Transverse colon (tissue), 4 donors: ENCODE results near the gene PTPRJ. TPM values are rescaled to one million over a fixed set of nuclear protein-coding genes. Genes with fewer than 3 reads are reported as not detected.

Source experiments
- DNase-seq: peaks from one replicate; pipeline ENCODE4 v3.0.0-alpha.2; 2019
- H3K27ac ChIP-seq, 4 donors: fragments of 200-600 bp; sonication (generic); 2 replicates each; pipeline ENCODE4 v1.5.1; 2016 to 2018; ENCODE audit warnings: inconsistent platforms in 4 of 4
- H3K27me3 ChIP-seq: fragments of 200-600 bp; sonication (generic); 2 replicates; pipeline ENCODE4 v1.5.1; 2017; ENCODE audit warnings: inconsistent platforms
- H3K36me3 ChIP-seq, 4 donors: fragments of 200-600 bp; sonication (generic); 2 replicates each; pipeline ENCODE4 v1.5.1; 2017 to 2019; ENCODE audit warnings: inconsistent platforms in 4 of 4
- H3K4me1 ChIP-seq, 4 donors: fragments of 200-600 bp; sonication (generic); 2 replicates each; pipeline ENCODE4 v1.5.1; 2017 to 2020; ENCODE audit warnings: inconsistent platforms in 4 of 4
- H3K4me3 ChIP-seq, 4 donors: fragments of 200-600 bp; sonication (generic); 1 replicate in 1 of 4; 2 replicates in 3 of 4; pipeline versions ENCODE4 v1.5.1 to v1.6.1; 2017 to 2019; ENCODE audit warnings: inconsistent platforms in 4 of 4
- H3K9me3 ChIP-seq, 2 donors: fragments of 200-600 bp; sonication (generic); 2 replicates each; pipeline ENCODE4 v1.5.1; 2017 to 2019; ENCODE audit warnings: inconsistent platforms in 2 of 2
- EP300 ChIP-seq: sonication (generic); formaldehyde crosslinking; IDR thresholded peaks from one replicate; pipeline ENCODE4 v1.6.1; 2017; ENCODE audit warnings: antibody characterized with exemption, low read depth
- POLR2A ChIP-seq: fragments of 450-650 bp; IDR thresholded peaks from one replicate; pipeline ENCODE4 v1.6.1; 2016; ENCODE audit warnings: antibody characterized with exemption, mild to moderate bottlenecking, moderate library complexity
- POLR2AphosphoS5 ChIP-seq, 3 donors: sonication (generic); formaldehyde crosslinking; IDR thresholded peaks; one replicate each; pipeline ENCODE4 v1.6.1; 2016; ENCODE audit warnings: antibody characterized with exemption in 3 of 3
- WGBS, 2 donors: methylation state at CpG; one replicate each; pipeline ENCODE4 v1.1.5; 2018; ENCODE audit warnings: low coverage in 1 of 2; 5-methylcytosine and 5-hydroxymethylcytosine counted together
- in situ Hi-C, 4 donors: fragments of 200-750 bp; cut with MboI; loops; one replicate each; pipeline versions ENCODE4 v1.15.0 to v1.15.1; 2017; ENCODE audit warnings: low sequenced_read_pairs in 3 of 4, low pct_ligation_motif_present in 1 of 4, low pct_unique_long_range_greater_than_20kb in 1 of 4
- intact Hi-C: fragments of 100-400 bp; cut with DNase I; formaldehyde crosslinking; loops from one replicate; pipeline ENCODE4 v1.15.1; 2023; ENCODE audit warnings: low total_unique reads
- total RNA-seq, 4 donors: library from RNA; depleted of rRNA; stranded (reverse); fragments of >200 nt; gene quantifications; one replicate each; pipeline ENCODE4 v1.1.0, GENCODE V29; 2016
- TF ChIP-seq, protein P1 (sequence below), 5 experiments: fragments of 200-600 bp in 3 of 5; fragments of 450-650 bp in 2 of 5; sonication (generic) in 3 of 5; IDR thresholded peaks; 1 replicate in 2 of 5; 2 replicates in 3 of 5; pipeline ENCODE4 v1.5.1; 2016 to 2017; ENCODE audit warnings: antibody characterized with exemption in 5 of 5, inconsistent platforms in 3 of 5, mild to moderate bottlenecking in 2 of 5, moderate library complexity in 1 of 5

Gene PTPRJ
- total RNA-seq, 4 donors from 2014 or later: 25.3 to 40.8 (median 31.7) TPM

DNA sequence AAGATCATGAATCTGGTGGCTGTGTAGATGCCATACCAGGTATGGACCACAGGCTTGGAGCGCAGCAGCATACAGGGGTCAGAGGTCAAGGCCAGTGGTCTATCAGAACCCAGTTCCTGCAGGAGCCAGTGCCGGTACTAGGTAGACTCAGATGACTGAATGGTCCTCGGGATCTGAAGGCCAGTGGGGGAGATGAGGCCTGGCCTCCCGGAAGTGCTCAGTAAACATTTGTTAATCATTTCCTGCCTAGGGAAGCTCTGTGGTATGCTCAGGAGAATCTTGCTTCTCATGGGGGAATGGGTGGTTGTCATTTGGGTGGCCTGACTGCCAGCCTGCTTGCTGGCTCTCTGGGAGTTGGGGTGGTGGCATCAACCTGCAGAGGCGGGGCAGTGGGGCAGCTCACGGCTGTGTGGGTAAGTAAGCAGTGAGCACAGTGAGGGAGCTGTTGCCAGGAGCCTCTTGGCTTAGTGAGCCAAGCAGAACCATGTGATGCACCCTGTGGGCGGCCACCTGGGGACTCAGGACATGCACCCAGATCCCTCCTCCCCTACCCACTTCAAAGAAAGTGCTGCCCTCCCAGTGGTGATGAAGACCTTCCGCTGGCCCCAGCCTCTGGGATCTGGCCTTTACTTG lies 33.0 kb downstream of the PTPRJ start:
- peak overlapping the region; percentile 1 to 65 (median 30) for H3K27ac ChIP-seq
- no peaks in the 10 kb centered on the region for H3K36me3 ChIP-seq
- TF ChIP-seq, protein P1, sequence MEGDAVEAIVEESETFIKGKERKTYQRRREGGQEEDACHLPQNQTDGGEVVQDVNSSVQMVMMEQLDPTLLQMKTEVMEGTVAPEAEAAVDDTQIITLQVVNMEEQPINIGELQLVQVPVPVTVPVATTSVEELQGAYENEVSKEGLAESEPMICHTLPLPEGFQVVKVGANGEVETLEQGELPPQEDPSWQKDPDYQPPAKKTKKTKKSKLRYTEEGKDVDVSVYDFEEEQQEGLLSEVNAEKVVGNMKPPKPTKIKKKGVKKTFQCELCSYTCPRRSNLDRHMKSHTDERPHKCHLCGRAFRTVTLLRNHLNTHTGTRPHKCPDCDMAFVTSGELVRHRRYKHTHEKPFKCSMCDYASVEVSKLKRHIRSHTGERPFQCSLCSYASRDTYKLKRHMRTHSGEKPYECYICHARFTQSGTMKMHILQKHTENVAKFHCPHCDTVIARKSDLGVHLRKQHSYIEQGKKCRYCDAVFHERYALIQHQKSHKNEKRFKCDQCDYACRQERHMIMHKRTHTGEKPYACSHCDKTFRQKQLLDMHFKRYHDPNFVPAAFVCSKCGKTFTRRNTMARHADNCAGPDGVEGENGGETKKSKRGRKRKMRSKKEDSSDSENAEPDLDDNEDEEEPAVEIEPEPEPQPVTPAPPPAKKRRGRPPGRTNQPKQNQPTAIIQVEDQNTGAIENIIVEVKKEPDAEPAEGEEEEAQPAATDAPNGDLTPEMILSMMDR (IDR thresholded peaks at IDR 0.05): no peak
- TF ChIP-seq POLR2AphosphoS5 (IDR thresholded peaks at IDR 0.05): no peak
- TF ChIP-seq POLR2A: no peak
- TF ChIP-seq EP300: no peak
- intact Hi-C loops: no loop called here
- peaks cover 0 to 34% (median 9%) of the 10 kb centered on the region in 4 donors for H3K4me1 ChIP-seq
- peak; percentile 50 for DNase-seq
- no peaks in the 10 kb centered on the region for H3K27me3 ChIP-seq
- in situ Hi-C loops: no loop called here
- no peak overlapping the region for H3K4me3 ChIP-seq
- WGBS, 2 donors: 61% methylated on average over 8 of the region's 8 CpGs; no CpG with 5 or more reads in 1 of the 2 donors
- H3K9me3 ChIP-seq: no peaks in the 10 kb centered on the region

DNA sequence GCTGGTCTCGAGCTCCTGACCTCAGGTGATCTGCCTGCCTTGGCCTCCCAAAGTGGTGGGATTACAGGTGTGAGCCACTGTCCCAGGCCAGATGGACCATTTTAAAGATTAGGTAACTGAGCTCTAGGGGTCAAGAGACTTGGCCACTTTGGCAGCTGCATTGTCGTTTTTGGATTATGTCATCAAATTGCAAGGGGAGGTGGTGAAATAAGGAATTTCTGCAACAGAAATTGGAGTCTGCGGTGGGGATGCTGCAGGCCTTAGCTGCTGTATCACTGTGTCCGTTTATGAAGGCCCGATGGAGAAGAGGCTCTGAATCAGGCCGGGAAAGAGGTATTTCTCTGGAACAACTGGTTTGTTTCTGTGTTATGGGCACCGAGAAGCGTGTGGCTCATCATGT lies 34.6 kb downstream of the PTPRJ start:
- intact Hi-C loops: no loop called here
- no peak for DNase-seq
- H3K4me1 ChIP-seq: peaks cover 4 to 45% (median 12%) of the 10 kb centered on the region in 4 donors
- no peak for TF ChIP-seq POLR2A
- TF ChIP-seq, protein P1 (IDR thresholded peaks at IDR 0.05): no peak
- TF ChIP-seq EP300: no peak
- TF ChIP-seq POLR2AphosphoS5 (IDR thresholded peaks at IDR 0.05): no peak
- no peaks in the 10 kb centered on the region for H3K36me3 ChIP-seq
- H3K9me3 ChIP-seq: no peaks in the 10 kb centered on the region
- WGBS, 2 donors: 88% methylated on average over 8 of the region's 8 CpGs; no CpG with 5 or more reads in 1 of the 2 donors
- in situ Hi-C loops: no loop called here
- no peak overlapping the region for H3K4me3 ChIP-seq
- H3K27me3 ChIP-seq: no peaks in the 10 kb centered on the region
- no peak overlapping the region for H3K27ac ChIP-seq

DNA sequence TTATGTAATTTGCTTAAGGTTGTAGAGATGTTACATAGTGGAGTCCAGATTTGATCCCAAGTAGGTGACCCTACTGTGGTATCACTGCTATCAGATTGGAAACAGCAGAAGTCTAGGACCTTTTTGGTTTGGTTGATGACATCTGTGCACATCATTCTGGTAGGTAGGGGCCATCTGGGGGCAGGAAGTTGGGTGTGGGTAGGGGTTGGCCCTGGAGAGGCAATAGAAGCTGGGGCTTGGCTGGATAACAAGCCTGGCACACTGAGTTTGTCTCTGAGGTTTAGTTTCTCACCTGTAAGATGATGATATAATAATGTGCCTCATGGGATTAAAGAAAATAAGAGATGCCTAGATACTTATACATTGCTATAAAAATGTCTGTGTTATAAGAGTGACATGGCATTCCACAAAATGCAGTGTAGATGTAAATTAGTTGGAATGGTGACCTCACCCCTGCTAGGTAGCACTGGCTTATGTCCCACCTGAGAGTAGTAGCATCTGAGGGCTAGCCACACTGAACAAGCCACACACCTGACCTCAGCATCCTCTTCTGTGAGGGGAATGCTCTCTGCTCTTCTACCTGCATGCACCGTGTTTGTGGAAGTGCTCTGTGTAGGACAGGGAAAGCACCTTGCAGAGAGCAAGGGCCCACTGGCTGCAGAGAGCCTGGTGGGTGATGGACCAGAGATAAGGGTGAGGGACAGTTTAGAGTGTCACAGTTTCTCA lies 36.9 kb downstream of the PTPRJ start:
- no peak overlapping the region for H3K27ac ChIP-seq
- no peaks in the 10 kb centered on the region for H3K9me3 ChIP-seq
- intact Hi-C loops (no loop called here), in situ Hi-C loops (no loop called here)
- TF ChIP-seq POLR2AphosphoS5 (IDR thresholded peaks at IDR 0.05): no peak
- no peak for TF ChIP-seq EP300
- no peak for TF ChIP-seq POLR2A
- TF ChIP-seq, protein P1 (IDR thresholded peaks at IDR 0.05): no peak
- DNase-seq: no peak
- no peaks in the 10 kb centered on the region for H3K36me3 ChIP-seq
- peaks cover 4 to 55% (median 18%) of the 10 kb centered on the region in 4 donors for H3K4me1 ChIP-seq
- H3K27me3 ChIP-seq: no peaks in the 10 kb centered on the region
- no peak overlapping the region for H3K4me3 ChIP-seq
- WGBS, 2 donors: 35% methylated on average over 1 of the region's 1 CpG; no CpG with 5 or more reads in 1 of the 2 donors

DNA sequence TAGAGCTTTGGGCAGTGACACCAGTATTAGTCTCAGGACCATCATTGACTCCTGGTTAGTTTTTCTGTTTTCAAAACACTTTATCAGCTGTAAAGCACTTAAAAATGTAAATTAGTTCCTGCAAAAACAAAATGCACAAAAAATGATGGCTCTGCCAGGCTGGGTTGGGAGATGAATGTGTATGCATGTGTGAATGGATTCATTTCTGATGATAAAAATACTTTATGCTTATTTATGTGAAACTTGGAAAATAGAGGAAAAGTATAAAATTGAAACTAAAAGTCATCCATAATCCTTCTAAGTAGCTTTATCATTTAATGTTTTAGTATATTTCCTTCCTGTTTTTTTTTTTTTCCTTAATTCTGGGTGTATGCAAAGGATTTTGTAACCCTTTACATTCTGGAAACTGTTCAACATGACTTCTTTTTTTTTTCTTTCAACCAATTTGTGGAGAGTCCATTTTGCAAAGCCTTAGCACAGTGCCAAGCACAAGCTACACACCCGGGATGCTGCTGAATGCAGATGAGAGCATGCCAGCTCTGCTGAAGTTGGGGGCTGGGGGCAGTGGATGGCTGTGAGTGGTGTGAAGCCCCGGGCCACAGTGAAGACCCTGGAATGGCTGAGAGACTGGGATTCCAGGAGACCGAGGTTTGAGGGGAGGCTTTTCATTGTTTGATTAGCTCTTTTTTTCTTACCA lies 37.6 kb downstream of the PTPRJ start:
- in situ Hi-C loops (no loop called here), intact Hi-C loops (no loop called here)
- H3K36me3 ChIP-seq: no peaks in the 10 kb centered on the region
- 56 to 73% methylated on average over 3 of the region's 3 CpGs for WGBS, 2 donors
- H3K4me1 ChIP-seq: peaks cover 4 to 58% (median 18%) of the 10 kb centered on the region in 4 donors
- TF ChIP-seq, protein P1 (IDR thresholded peaks at IDR 0.05): no peak
- no peak for TF ChIP-seq POLR2AphosphoS5 (IDR thresholded peaks at IDR 0.05)
- TF ChIP-seq POLR2A: no peak
- TF ChIP-seq EP300: no peak
- H3K27me3 ChIP-seq: no peaks in the 10 kb centered on the region
- no peaks in the 10 kb centered on the region for H3K9me3 ChIP-seq
- DNase-seq: no peak
- H3K4me3 ChIP-seq: no peak overlapping the region
- H3K27ac ChIP-seq: peak overlapping the region in 1 of 4 donors; percentile 13
